ENCODE results near the gene ARHGEF12.

ARHGEF12 gene

DNA sequence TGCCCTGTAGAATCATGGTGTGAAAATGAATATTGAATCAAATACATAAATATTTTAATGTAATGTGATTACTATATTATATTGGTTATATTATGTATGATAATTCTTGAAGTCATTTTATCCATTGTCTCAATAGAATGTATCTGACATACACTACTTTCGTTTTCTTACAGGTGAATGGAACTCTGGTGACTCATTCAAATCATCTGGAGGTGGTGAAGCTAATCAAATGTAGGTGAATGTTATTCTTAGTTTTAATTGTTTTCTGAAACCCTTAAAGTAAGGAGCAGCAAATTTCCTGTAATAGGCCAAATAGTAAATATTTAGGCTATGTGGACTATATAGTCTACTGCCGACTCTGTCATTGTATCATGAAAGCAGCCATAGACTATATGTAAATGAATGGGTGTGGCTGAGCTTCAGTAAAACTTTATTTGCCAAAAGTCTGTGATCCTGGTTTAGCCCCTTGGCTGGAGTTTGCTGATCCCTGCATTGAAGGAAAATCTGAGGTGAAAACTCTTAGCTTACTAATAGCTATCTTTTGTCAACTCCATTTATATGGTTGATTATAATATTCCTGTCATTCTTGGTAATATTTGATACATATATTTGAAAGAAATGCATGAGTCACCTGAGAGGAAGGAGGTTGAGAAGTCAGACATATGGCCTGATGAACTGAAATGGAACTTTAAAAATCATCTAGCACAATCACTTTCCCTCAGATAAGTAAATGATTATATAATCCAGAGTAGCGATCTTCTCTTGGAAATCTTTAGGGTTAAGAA is 88.2 kb downstream of the ARHGEF12 start:
- no peak for DNase-seq (ENCODE audit: low spot score)
- H3K9me3 Mint-ChIP-seq, result no peaks in the 10 kb centered on the region
- H3K27ac Mint-ChIP-seq, result no peak overlapping the region
- H3K4me1 Mint-ChIP-seq (ENCODE audit: low read depth), result peaks cover 2% of the 10 kb centered on the region
- H3K4me3 Mint-ChIP-seq, result no peak overlapping the region
- no peaks in the 10 kb centered on the region for H3K27me3 Mint-ChIP-seq (ENCODE audit: low read depth)
- H3K36me3 Mint-ChIP-seq (ENCODE audit: low read depth), result no peaks in the 10 kb centered on the region

- H3K4me3 Mint-ChIP-seq, result no peak overlapping the region
- no peak overlapping the region for H3K27ac Mint-ChIP-seq
- no peaks in the 10 kb centered on the region for H3K36me3 Mint-ChIP-seq (ENCODE audit: low read depth)
- no peaks in the 10 kb centered on the region for H3K9me3 Mint-ChIP-seq
- H3K4me1 Mint-ChIP-seq (ENCODE audit: low read depth), result peaks cover 2% of the 10 kb centered on the region
- DNase-seq (ENCODE audit: low spot score), result no peak
- H3K27me3 Mint-ChIP-seq (ENCODE audit: low read depth), result no peaks in the 10 kb centered on the region
Measured at GRCh38 chr11:120424970-120425332, 88.7 kb downstream of the ARHGEF12 start.

- Mint-ChIP-seq H3K27ac (no peak overlapping the region), H3K4me1 (ENCODE audit: low read depth) (peaks cover 2% of the 10 kb centered on the region), H3K4me3 (no peak overlapping the region), H3K36me3 (ENCODE audit: low read depth) (no peaks in the 10 kb centered on the region), H3K9me3 (no peaks in the 10 kb centered on the region), H3K27me3 (ENCODE audit: low read depth) (no peaks in the 10 kb centered on the region)
- DNase-seq (ENCODE audit: low spot score), result no peak
Measured at GRCh38 chr11:120425527-120425926, 89.3 kb downstream of the ARHGEF12 start.

DNA sequence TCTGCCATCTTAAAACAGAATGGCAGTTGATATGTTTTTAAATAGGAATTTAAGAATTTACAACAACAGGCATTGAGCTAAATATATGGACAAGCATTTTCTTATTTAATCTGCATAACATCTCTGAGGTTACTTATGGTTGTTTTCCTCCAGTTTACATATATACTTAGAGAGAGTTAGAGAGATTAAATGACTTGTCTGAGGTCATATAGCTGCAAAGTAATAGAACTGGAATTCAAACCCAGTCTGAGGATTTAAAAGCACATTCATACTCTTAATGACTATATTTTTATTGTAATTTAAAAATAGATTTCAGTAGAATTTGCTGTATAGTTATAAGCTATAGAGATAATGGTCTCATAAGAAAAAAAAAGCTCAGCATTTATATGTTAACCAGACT is 93.9 kb downstream of the ARHGEF12 start:
- Mint-ChIP-seq H3K36me3 (ENCODE audit: low read depth) (no peaks in the 10 kb centered on the region), H3K9me3 (no peaks in the 10 kb centered on the region), H3K4me3 (no peak overlapping the region), H3K27me3 (ENCODE audit: low read depth) (no peaks in the 10 kb centered on the region), H3K27ac (no peak overlapping the region), H3K4me1 (ENCODE audit: low read depth) (peaks cover 15% of the 10 kb centered on the region)
- DNase-seq (ENCODE audit: low spot score), result no peak

- no peak overlapping the region for H3K4me3 Mint-ChIP-seq
- no peak for DNase-seq (ENCODE audit: low spot score)
Measured at GRCh38 chr11:120431633-120432032, 95.4 kb downstream of the ARHGEF12 start.

GRCh38 chr11:120432056-120433018 is 96.1 kb downstream of the ARHGEF12 start:
- H3K4me1 Mint-ChIP-seq (ENCODE audit: low read depth), result peaks cover 15% of the 10 kb centered on the region
- no peak overlapping the region for H3K27ac Mint-ChIP-seq

More at GRCh38 chr11:120431633-120432032, 95.4 kb downstream of the ARHGEF12 start:
- Mint-ChIP-seq H3K4me1 (ENCODE audit: low read depth) (peaks cover 15% of the 10 kb centered on the region), H3K27me3 (ENCODE audit: low read depth) (no peaks in the 10 kb centered on the region), H3K27ac (no peak overlapping the region), H3K36me3 (ENCODE audit: low read depth) (no peaks in the 10 kb centered on the region), H3K9me3 (no peaks in the 10 kb centered on the region)

DNA sequence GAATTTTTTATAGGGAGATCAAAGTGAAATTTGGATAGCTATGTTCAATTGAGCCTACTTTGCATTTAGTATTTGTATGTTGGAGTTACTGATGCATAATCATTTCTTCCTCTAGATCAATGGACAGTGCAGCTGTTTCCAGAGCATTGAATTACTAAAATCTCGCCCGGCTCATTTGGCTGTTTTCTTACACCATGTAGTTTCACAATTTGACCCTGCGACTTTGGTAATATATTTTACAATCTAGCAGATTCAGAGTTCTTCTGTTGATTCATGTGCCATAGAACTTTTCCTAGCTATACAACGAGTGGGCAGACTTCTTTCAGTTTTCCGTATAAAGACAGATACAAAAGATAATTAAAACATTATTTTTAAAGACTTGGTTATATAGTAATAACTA is 105.4 kb downstream of the ARHGEF12 start:
- no peak overlapping the region for H3K27ac Mint-ChIP-seq

More at GRCh38 chr11:120432056-120433018, 96.1 kb downstream of the ARHGEF12 start:
- no peaks in the 10 kb centered on the region for H3K9me3 Mint-ChIP-seq
- peak; percentile 16 for DNase-seq (ENCODE audit: low spot score)
- no peak overlapping the region for H3K4me3 Mint-ChIP-seq
- H3K36me3 Mint-ChIP-seq (ENCODE audit: low read depth), result no peaks in the 10 kb centered on the region
- H3K27me3 Mint-ChIP-seq (ENCODE audit: low read depth), result no peaks in the 10 kb centered on the region

GRCh38 chr11:120442031-120442430 is 105.8 kb downstream of the ARHGEF12 start:
- Mint-ChIP-seq H3K4me1 (ENCODE audit: low read depth) (no peaks in the 10 kb centered on the region), H3K27ac (no peak overlapping the region), H3K36me3 (ENCODE audit: low read depth) (no peaks in the 10 kb centered on the region), H3K4me3 (no peak overlapping the region), H3K27me3 (ENCODE audit: low read depth) (no peaks in the 10 kb centered on the region), H3K9me3 (no peaks in the 10 kb centered on the region)
- DNase-seq (ENCODE audit: low spot score), result no peak

More for the DNA sequence above, 105.4 kb downstream of the ARHGEF12 start:
- no peaks in the 10 kb centered on the region for H3K27me3 Mint-ChIP-seq (ENCODE audit: low read depth)
- DNase-seq (ENCODE audit: low spot score), result no peak
- no peaks in the 10 kb centered on the region for H3K9me3 Mint-ChIP-seq
- no peaks in the 10 kb centered on the region for H3K4me1 Mint-ChIP-seq (ENCODE audit: low read depth)
- H3K4me3 Mint-ChIP-seq, result no peak overlapping the region
- H3K36me3 Mint-ChIP-seq (ENCODE audit: low read depth), result no peaks in the 10 kb centered on the region

DNA sequence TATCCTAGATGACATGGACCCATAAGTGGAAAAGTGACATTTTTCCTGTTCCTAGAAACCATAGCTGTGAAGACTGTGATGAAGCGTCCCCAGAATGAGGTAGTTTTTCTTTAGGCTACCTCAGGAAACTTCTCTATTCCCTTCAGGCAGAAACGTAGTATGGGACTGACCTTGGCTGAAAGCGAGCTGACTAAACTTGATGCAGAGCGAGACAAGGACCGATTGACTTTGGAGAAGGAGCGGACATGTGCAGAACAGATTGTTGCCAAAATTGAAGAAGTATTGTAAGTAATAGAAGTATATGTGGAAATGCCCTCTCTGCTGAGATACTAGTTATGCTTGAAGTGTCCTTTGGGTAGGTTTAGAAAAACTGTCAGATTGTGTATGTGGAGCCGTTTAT is 110.6 kb downstream of the ARHGEF12 start:
- Mint-ChIP-seq H3K4me1 (ENCODE audit: low read depth) (no peaks in the 10 kb centered on the region), H3K9me3 (no peaks in the 10 kb centered on the region), H3K27ac (no peak overlapping the region), H3K4me3 (no peak overlapping the region), H3K36me3 (ENCODE audit: low read depth) (peaks cover 2% of the 10 kb centered on the region), H3K27me3 (ENCODE audit: low read depth) (no peaks in the 10 kb centered on the region)
- DNase-seq (ENCODE audit: low spot score), result no peak

DNA sequence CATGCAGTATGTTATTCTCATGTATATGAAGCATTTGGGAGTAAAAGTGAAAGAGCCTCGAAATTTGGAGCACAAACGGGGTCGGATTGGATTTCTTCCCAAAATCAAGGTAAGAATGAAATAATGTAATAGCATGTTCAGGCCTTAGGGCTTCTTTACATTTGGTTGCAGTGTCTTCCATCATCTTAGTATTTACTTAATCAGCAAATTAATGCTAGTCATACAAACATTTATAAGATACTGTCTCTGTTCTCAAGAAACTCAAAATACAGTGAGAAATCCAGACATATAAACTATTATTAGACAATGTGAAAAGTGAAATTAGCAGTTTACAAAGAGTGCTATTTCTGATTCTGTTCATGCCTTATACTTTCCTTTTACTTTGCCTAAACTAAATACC is 112.0 kb downstream of the ARHGEF12 start:
- H3K27ac Mint-ChIP-seq, result no peak overlapping the region
- H3K36me3 Mint-ChIP-seq (ENCODE audit: low read depth), result peaks cover 2% of the 10 kb centered on the region
- no peak overlapping the region for H3K4me3 Mint-ChIP-seq
- no peak for DNase-seq (ENCODE audit: low spot score)
- H3K9me3 Mint-ChIP-seq, result no peaks in the 10 kb centered on the region
- no peaks in the 10 kb centered on the region for H3K27me3 Mint-ChIP-seq (ENCODE audit: low read depth)
- no peaks in the 10 kb centered on the region for H3K4me1 Mint-ChIP-seq (ENCODE audit: low read depth)

DNA sequence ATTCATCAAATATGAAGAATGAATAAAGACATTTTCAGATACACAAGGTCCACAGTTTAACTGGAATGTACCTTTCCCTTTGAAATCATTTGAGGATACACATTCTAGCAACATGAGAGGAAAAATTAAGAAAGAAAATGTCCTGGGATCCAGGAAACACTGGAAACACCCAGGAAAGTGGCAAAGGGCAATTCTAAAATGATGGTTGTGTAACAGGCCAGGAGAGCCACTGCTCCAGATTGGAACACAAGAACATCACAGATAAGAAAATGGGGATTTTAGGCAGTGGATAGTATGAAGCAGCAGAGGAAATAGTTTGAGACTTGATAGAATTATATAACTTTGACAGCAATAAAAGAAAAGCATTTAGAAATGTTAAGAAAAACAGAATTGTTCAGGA is 119.3 kb downstream of the ARHGEF12 start:
- Mint-ChIP-seq H3K4me3 (no peak overlapping the region), H3K27me3 (ENCODE audit: low read depth) (no peaks in the 10 kb centered on the region), H3K27ac (no peak overlapping the region), H3K4me1 (ENCODE audit: low read depth) (peaks cover 4% of the 10 kb centered on the region), H3K36me3 (ENCODE audit: low read depth) (no peaks in the 10 kb centered on the region), H3K9me3 (no peaks in the 10 kb centered on the region)
- DNase-seq (ENCODE audit: low spot score), result no peak

DNA sequence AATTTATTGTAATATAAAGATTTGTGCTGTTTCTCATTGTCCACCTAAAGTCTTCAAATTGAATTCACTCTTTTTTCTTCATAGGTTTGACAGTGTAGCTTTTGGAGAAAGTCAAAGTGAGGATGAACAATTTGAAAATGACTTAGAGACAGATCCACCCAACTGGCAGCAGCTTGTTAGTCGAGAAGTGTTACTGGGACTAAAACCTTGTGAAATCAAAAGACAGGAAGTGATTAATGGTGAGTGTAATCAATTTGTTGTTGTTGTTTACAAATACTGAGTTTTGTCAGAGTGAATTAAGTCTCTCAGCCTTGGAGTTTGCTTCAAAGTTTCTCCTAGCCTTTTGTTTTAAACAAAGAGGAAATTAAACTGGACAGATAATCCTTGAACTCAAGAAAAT is 121.8 kb downstream of the ARHGEF12 start:
- Mint-ChIP-seq H3K9me3 (no peaks in the 10 kb centered on the region), H3K36me3 (ENCODE audit: low read depth) (peaks cover 4% of the 10 kb centered on the region), H3K4me1 (ENCODE audit: low read depth) (peaks cover 4% of the 10 kb centered on the region), H3K4me3 (no peak overlapping the region), H3K27me3 (ENCODE audit: low read depth) (no peaks in the 10 kb centered on the region), H3K27ac (no peak overlapping the region)
- DNase-seq (ENCODE audit: low spot score), result no peak

GRCh38 chr11:120462825-120463224 is 126.6 kb downstream of the ARHGEF12 start:
- H3K9me3 Mint-ChIP-seq, result no peaks in the 10 kb centered on the region
- H3K27ac Mint-ChIP-seq, result no peak overlapping the region
- DNase-seq (ENCODE audit: low spot score), result no peak
- H3K27me3 Mint-ChIP-seq (ENCODE audit: low read depth), result no peaks in the 10 kb centered on the region
- peaks cover 4% of the 10 kb centered on the region for H3K36me3 Mint-ChIP-seq (ENCODE audit: low read depth)
- H3K4me3 Mint-ChIP-seq, result no peak overlapping the region
- no peaks in the 10 kb centered on the region for H3K4me1 Mint-ChIP-seq (ENCODE audit: low read depth)

GRCh38 chr11:120465921-120466534 is 129.8 kb downstream of the ARHGEF12 start:
- no peak overlapping the region for H3K4me3 Mint-ChIP-seq
- no peak overlapping the region for H3K27ac Mint-ChIP-seq
- no peak for DNase-seq (ENCODE audit: low spot score)
- no peaks in the 10 kb centered on the region for H3K4me1 Mint-ChIP-seq (ENCODE audit: low read depth)
- H3K36me3 Mint-ChIP-seq (ENCODE audit: low read depth), result peaks cover 4% of the 10 kb centered on the region
- H3K27me3 Mint-ChIP-seq (ENCODE audit: low read depth), result no peaks in the 10 kb centered on the region
- no peaks in the 10 kb centered on the region for H3K9me3 Mint-ChIP-seq

Data from T-helper 2 cell treated with Interferon-gamma antibody and Interleukin-4, amounts not matched to agents 5 μg/mL and 100 μg/mL, for 36 hours (primary cell).